ENCODE data around the gene BATF. TPM values are rescaled to one million over a fixed set of nuclear protein-coding genes. Genes with fewer than 3 reads are reported as not detected.

BATF gene
- total RNA-seq, 2 experiments from 2014 or later: 46.4 to 47.0 TPM

GRCh38 chr14:75491376-75491978 lies 30.8 kb upstream of the BATF start:
- ATAC-seq (no peak), DNase-seq (no peak)
- CTCF ChIA-PET: interaction anchor here (0.8 to 3.9 kb wide), 6 partner anchors 29 to 188 kb away, joined by 3 to 16 read pairs (median 6); no protein-coding TSS in a partner anchor
- intact Hi-C loops (cut with micrococcal nuclease): loop anchor here (5.0 to 10.0 kb wide), 2 partner anchors 71 to 163 kb away; no protein-coding TSS in a partner anchor
- Mint-ChIP-seq H3K27me3 (no peaks in the 10 kb centered on the region), H3K27ac (no peak overlapping the region), H3K4me3 (no peak overlapping the region), H3K36me3 (ENCODE audit: low read depth) (no peaks in the 10 kb centered on the region), H3K9me3 (peaks cover 3% of the 10 kb centered on the region), H3K4me1 (ENCODE audit: low read depth) (peaks cover 53% of the 10 kb centered on the region)
- POLR2A ChIA-PET: no interaction called here
- no peak for TF ChIP-seq CTCF (IDR thresholded peaks at IDR 0.05)

- intact Hi-C loops (cut with micrococcal nuclease): loop anchor here (5.0 to 10.0 kb wide), 2 partner anchors 69 to 162 kb away; no protein-coding TSS in a partner anchor
- peak overlapping the region; percentile 61 for H3K27ac Mint-ChIP-seq
- POLR2A ChIA-PET: interaction anchor here (1.1 to 3.7 kb wide), 2 partner anchors 16 to 69 kb away, joined by 5 to 16 read pairs; no protein-coding TSS in a partner anchor
- TF ChIP-seq CTCF (IDR thresholded peaks at IDR 0.05): no peak
- H3K4me3 Mint-ChIP-seq: no peak overlapping the region
- CTCF ChIA-PET: interaction anchor here (1.5 to 3.9 kb wide), 3 partner anchors 27 to 185 kb away, joined by 3 to 16 read pairs (median 10); no protein-coding TSS in a partner anchor
- ATAC-seq (no peak), DNase-seq (peak; percentile 23)
- H3K9me3 Mint-ChIP-seq: peaks cover 3% of the 10 kb centered on the region
- peaks cover 56% of the 10 kb centered on the region for H3K4me1 Mint-ChIP-seq (ENCODE audit: low read depth)
- no peaks in the 10 kb centered on the region for H3K27me3 Mint-ChIP-seq
- no peaks in the 10 kb centered on the region for H3K36me3 Mint-ChIP-seq (ENCODE audit: low read depth)
Measured at GRCh38 chr14:75492832-75493591, 29.3 kb upstream of the BATF start.

GRCh38 chr14:75493592-75494087 lies 28.6 kb upstream of the BATF start:
- peaks cover 3% of the 10 kb centered on the region for H3K9me3 Mint-ChIP-seq
- intact Hi-C loops (cut with micrococcal nuclease): loop anchor here (5.0 to 10.0 kb wide), 2 partner anchors 69 to 161 kb away; no protein-coding TSS in a partner anchor
- H3K27me3 Mint-ChIP-seq: no peaks in the 10 kb centered on the region
- no peak for TF ChIP-seq CTCF (IDR thresholded peaks at IDR 0.05)
- DNase-seq: peak; percentile 35
- ATAC-seq: no peak
- no peak overlapping the region for H3K4me3 Mint-ChIP-seq
- no peaks in the 10 kb centered on the region for H3K36me3 Mint-ChIP-seq (ENCODE audit: low read depth)
- ChIA-PET CTCF (interaction anchor here (3.9 kb wide), 1 partner anchor 27 kb away, joined by 16 read pairs; no protein-coding TSS in a partner anchor), POLR2A (interaction anchor here (3.7 kb wide), 1 partner anchor 68 kb away, joined by 16 read pairs; no protein-coding TSS in a partner anchor)
- H3K4me1 Mint-ChIP-seq (ENCODE audit: low read depth): peaks cover 55% of the 10 kb centered on the region
- peak overlapping the region; percentile 59 for H3K27ac Mint-ChIP-seq

GRCh38 chr14:75494896-75495295 lies 27.4 kb upstream of the BATF start:
- POLR2A ChIA-PET: interaction anchor here (0.9 to 3.7 kb wide), 5 partner anchors 26 to 67 kb away, joined by 3 to 16 read pairs (median 9); no protein-coding TSS in a partner anchor

More at GRCh38 chr14:75494896-75495295, 27.4 kb upstream of the BATF start:
- Mint-ChIP-seq H3K36me3 (ENCODE audit: low read depth) (no peaks in the 10 kb centered on the region), H3K27ac (no peak overlapping the region), H3K4me3 (no peak overlapping the region), H3K9me3 (peaks cover 3% of the 10 kb centered on the region), H3K4me1 (ENCODE audit: low read depth) (peaks cover 59% of the 10 kb centered on the region), H3K27me3 (no peaks in the 10 kb centered on the region)
- DNase-seq (no peak), ATAC-seq (no peak)
- intact Hi-C loops (cut with micrococcal nuclease): loop anchor here (5.0 to 10.0 kb wide), 2 partner anchors 67 to 160 kb away; no protein-coding TSS in a partner anchor
- CTCF ChIA-PET: interaction anchor here (0.8 to 4.6 kb wide), 12 partner anchors 14 to 187 kb away, joined by 3 to 38 read pairs (median 4); partner anchors contain the start of gene FLVCR2
- no peak for TF ChIP-seq CTCF (IDR thresholded peaks at IDR 0.05)

Measured in activated CD8-positive, alpha-beta T cell treated with anti-CD3 and anti-CD28 coated beads for 36 hours (primary cell).